Measurements from ENCODE around the gene DMD.

DMD gene

DNA sequence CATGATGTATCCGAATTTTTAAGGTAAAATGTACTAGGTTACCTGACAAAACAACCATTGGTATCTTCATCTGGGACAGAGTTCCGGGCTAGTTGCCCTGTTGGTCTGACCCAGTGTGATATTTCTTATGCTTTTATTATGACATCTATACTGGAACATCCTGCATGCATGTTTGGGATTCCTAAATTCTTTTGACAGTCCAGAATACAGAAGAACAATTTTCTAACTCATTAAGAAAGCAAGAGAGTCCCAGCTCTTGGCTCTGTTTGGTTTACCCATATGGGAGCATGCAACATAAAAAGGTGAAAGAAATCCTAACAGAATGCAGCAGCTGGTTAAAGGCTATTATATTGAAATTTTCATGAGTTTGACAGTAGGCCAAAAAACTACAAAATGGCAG, 1891.8 kb downstream of the DMD start:
- in situ Hi-C loops (cut with HindIII; ENCODE audit: low sequenced_read_pairs), result no loop called here
- TF ChIP-seq, protein P1, sequence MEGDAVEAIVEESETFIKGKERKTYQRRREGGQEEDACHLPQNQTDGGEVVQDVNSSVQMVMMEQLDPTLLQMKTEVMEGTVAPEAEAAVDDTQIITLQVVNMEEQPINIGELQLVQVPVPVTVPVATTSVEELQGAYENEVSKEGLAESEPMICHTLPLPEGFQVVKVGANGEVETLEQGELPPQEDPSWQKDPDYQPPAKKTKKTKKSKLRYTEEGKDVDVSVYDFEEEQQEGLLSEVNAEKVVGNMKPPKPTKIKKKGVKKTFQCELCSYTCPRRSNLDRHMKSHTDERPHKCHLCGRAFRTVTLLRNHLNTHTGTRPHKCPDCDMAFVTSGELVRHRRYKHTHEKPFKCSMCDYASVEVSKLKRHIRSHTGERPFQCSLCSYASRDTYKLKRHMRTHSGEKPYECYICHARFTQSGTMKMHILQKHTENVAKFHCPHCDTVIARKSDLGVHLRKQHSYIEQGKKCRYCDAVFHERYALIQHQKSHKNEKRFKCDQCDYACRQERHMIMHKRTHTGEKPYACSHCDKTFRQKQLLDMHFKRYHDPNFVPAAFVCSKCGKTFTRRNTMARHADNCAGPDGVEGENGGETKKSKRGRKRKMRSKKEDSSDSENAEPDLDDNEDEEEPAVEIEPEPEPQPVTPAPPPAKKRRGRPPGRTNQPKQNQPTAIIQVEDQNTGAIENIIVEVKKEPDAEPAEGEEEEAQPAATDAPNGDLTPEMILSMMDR (IDR thresholded peaks at IDR 0.05; ENCODE audit: low read depth, low read length), result no peak
- H3K4me3 ChIP-seq (ENCODE audit: low read depth, low read length), result no peak overlapping the region
- DNase-seq (ENCODE audit: low read depth, low spot score), result no peak

GRCh38 chrX:31318866-31319265, 1892.5 kb downstream of the DMD start:
- H3K4me3 ChIP-seq (ENCODE audit: low read depth, low read length), result no peak overlapping the region
- no peak for DNase-seq (ENCODE audit: low read depth, low spot score)
- in situ Hi-C loops (cut with HindIII; ENCODE audit: low sequenced_read_pairs), result no loop called here
- TF ChIP-seq, protein P1 (IDR thresholded peaks at IDR 0.05; ENCODE audit: low read depth, low read length), result no peak

- TF ChIP-seq, protein P1 (IDR thresholded peaks at IDR 0.05; ENCODE audit: low read depth, low read length), result no peak
- H3K4me3 ChIP-seq (ENCODE audit: low read depth, low read length), result no peak overlapping the region
- DNase-seq (ENCODE audit: low read depth, low spot score), result no peak
- in situ Hi-C loops (cut with HindIII; ENCODE audit: low sequenced_read_pairs), result no loop called here
Observed at GRCh38 chrX:31316340-31316991, 1894.9 kb downstream of the DMD start.

GRCh38 chrX:31314921-31315320, 1896.4 kb downstream of the DMD start:
- no peak overlapping the region for H3K4me3 ChIP-seq (ENCODE audit: low read depth, low read length)
- DNase-seq (ENCODE audit: low read depth, low spot score), result peak; percentile 23
- TF ChIP-seq, protein P1 (IDR thresholded peaks at IDR 0.05; ENCODE audit: low read depth, low read length), result no peak
- in situ Hi-C loops (cut with HindIII; ENCODE audit: low sequenced_read_pairs), result no loop called here

- DNase-seq (ENCODE audit: low read depth, low spot score), result no peak
- TF ChIP-seq, protein P1 (IDR thresholded peaks at IDR 0.05; ENCODE audit: low read depth, low read length), result no peak
- in situ Hi-C loops (cut with HindIII; ENCODE audit: low sequenced_read_pairs), result no loop called here
- H3K4me3 ChIP-seq (ENCODE audit: low read depth, low read length), result no peak overlapping the region
Observed at GRCh38 chrX:31307952-31308351, 1903.4 kb downstream of the DMD start.

DNA sequence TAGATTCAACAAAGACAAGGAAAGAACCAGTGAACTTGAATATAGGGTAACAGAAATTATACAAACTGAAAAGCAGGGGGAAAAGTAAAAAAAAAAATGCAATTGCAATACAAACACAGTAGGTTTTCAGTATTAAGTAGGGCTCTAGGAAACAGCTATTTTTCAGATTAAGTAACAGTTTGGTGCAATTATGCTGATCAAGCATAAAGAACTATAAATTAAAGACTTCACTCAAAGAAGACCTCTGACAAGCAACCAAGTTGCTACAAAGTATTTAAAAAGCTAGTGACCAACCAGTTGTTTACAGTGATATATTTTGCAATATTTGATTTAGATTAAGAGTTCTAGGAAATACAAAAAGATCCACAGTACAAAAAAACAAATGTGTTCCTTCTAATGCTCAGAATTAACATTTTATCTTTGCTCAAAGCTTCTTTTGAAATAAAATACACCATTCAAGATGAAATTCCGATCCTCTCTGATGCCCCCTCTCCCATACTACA, 1908.7 kb downstream of the DMD start:
- no peak overlapping the region for H3K4me3 ChIP-seq (ENCODE audit: low read depth, low read length)
- in situ Hi-C loops (cut with HindIII; ENCODE audit: low sequenced_read_pairs), result no loop called here
- DNase-seq (ENCODE audit: low read depth, low spot score), result no peak
- TF ChIP-seq, protein P1 (IDR thresholded peaks at IDR 0.05; ENCODE audit: low read depth, low read length), result no peak

Measured in astrocyte of the spinal cord (primary cell).